Ishikawa (cell line): ENCODE results near the gene CNNM2.

Experiments used
- CEBPB ChIP-seq: IDR thresholded peaks from 2 replicates; pipeline ENCODE4 v1.6.1; 2012
- CREB1 ChIP-seq: IDR thresholded peaks from 2 replicates; pipeline ENCODE4 v1.6.1; 2012; ENCODE audit warnings: low read depth
- EGR1 ChIP-seq: IDR thresholded peaks from 2 replicates; pipeline ENCODE4 v1.6.1; 2012
- EP300 ChIP-seq: IDR thresholded peaks from 2 replicates; pipeline ENCODE4 v1.6.1; 2012; ENCODE audit warnings: borderline replicate concordance
- FOXM1 ChIP-seq: IDR thresholded peaks from 2 replicates; pipeline ENCODE4 v1.6.1; 2012; ENCODE audit warnings: low read depth, borderline replicate concordance
- NFIC ChIP-seq: IDR thresholded peaks from 2 replicates; pipeline ENCODE4 v1.6.1; 2012
- RAD21 ChIP-seq: IDR thresholded peaks from 2 replicates; pipeline ENCODE4 v1.6.1; 2012; ENCODE audit warnings: low read depth
- TAF1 ChIP-seq: IDR thresholded peaks from 2 replicates; pipeline ENCODE4 v1.6.1; 2012; ENCODE audit warnings: low read depth, mild to moderate bottlenecking
- TCF12 ChIP-seq: IDR thresholded peaks from 2 replicates; pipeline ENCODE4 v1.6.1; 2012; ENCODE audit warnings: low read depth
- TEAD4 ChIP-seq: IDR thresholded peaks from 2 replicates; pipeline ENCODE4 v1.6.1; 2012
- YY1 ChIP-seq: IDR thresholded peaks from 2 replicates; pipeline ENCODE4 v1.6.1; 2012; ENCODE audit warnings: low read depth
- ZBTB7A ChIP-seq: IDR thresholded peaks from 2 replicates; pipeline ENCODE4 v1.6.1; 2012; ENCODE audit warnings: low read depth
- TF ChIP-seq, protein P1 (sequence below): IDR thresholded peaks from 2 replicates; pipeline ENCODE4 v1.6.1; 2012
- TF ChIP-seq, protein P2 (sequence below): IDR thresholded peaks from 2 replicates; pipeline ENCODE4 v1.6.1; 2012
- TF ChIP-seq, protein P3 (sequence below): IDR thresholded peaks from 2 replicates; pipeline ENCODE4 v1.6.1; 2012; ENCODE audit warnings: low read depth, mild to moderate bottlenecking

Gene CNNM2

DNA sequence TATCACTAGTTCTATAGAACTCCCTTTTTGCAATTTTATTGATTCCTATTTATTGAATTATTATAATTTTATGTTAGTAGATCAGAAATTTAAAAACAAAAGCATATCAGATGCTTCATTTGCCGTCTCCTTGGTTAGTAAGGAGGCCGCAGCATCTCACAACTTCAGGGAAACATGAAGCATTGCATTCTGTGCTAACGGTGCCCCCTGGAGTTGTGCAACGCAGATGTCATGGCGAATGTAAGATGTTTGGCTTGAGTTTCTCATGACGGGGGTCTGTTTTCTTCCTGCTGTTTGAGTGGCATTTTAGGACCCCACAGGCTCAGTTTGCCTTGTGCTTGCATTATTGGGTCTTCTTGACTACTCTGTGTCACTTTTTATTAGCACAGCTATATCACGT lies 124.8 kb downstream of the CNNM2 start:
- TF ChIP-seq, protein P1, sequence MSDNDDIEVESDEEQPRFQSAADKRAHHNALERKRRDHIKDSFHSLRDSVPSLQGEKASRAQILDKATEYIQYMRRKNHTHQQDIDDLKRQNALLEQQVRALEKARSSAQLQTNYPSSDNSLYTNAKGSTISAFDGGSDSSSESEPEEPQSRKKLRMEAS, result no peak
- TF ChIP-seq TAF1 (no peak), FOXM1 (no peak), CREB1 (no peak), NFIC (no peak), EGR1 (no peak), TCF12 (no peak), RAD21 (no peak), EP300 (no peak), CEBPB (no peak), TEAD4 (no peak), YY1 (no peak), ZBTB7A (no peak)
- TF ChIP-seq, protein P2, sequence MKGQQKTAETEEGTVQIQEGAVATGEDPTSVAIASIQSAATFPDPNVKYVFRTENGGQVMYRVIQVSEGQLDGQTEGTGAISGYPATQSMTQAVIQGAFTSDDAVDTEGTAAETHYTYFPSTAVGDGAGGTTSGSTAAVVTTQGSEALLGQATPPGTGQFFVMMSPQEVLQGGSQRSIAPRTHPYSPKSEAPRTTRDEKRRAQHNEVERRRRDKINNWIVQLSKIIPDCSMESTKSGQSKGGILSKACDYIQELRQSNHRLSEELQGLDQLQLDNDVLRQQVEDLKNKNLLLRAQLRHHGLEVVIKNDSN, result no peak
- TF ChIP-seq, protein P3, sequence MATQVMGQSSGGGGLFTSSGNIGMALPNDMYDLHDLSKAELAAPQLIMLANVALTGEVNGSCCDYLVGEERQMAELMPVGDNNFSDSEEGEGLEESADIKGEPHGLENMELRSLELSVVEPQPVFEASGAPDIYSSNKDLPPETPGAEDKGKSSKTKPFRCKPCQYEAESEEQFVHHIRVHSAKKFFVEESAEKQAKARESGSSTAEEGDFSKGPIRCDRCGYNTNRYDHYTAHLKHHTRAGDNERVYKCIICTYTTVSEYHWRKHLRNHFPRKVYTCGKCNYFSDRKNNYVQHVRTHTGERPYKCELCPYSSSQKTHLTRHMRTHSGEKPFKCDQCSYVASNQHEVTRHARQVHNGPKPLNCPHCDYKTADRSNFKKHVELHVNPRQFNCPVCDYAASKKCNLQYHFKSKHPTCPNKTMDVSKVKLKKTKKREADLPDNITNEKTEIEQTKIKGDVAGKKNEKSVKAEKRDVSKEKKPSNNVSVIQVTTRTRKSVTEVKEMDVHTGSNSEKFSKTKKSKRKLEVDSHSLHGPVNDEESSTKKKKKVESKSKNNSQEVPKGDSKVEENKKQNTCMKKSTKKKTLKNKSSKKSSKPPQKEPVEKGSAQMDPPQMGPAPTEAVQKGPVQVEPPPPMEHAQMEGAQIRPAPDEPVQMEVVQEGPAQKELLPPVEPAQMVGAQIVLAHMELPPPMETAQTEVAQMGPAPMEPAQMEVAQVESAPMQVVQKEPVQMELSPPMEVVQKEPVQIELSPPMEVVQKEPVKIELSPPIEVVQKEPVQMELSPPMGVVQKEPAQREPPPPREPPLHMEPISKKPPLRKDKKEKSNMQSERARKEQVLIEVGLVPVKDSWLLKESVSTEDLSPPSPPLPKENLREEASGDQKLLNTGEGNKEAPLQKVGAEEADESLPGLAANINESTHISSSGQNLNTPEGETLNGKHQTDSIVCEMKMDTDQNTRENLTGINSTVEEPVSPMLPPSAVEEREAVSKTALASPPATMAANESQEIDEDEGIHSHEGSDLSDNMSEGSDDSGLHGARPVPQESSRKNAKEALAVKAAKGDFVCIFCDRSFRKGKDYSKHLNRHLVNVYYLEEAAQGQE, result no peak

DNA sequence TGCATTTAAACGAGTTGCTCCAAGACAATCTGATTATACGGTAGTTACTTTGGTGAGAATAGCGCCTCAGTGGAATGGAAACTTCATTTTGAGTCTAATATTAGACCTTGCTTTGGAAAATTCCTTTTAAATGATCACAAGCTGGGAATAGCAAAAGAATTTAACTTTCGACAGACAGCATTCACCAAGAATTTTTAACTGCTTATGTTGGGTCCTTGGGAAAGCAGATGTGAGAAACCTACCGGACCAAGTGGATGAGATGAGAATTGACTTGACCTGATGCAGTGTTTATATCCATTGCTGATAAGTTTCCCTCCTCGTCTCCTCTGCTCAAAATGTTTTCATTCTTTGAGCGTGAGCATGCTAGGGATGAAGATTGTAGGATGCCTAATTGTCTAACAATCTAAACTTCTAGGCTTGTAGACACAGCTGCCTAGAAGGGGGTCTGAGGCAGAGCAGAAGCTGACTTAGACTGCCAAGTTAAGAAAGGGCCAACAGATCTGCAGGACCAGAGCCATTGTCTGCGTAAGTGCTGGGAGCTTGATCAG lies 126.9 kb downstream of the CNNM2 start:
- no peak for TF ChIP-seq TCF12
- TF ChIP-seq, protein P3, result no peak
- TF ChIP-seq, protein P1, result no peak
- no peak for TF ChIP-seq TAF1
- TF ChIP-seq EGR1, result no peak
- no peak for TF ChIP-seq NFIC
- TF ChIP-seq YY1, result no peak
- TF ChIP-seq, protein P2, result no peak
- TF ChIP-seq CEBPB, result no peak
- TF ChIP-seq TEAD4, result no peak
- TF ChIP-seq ZBTB7A, result no peak
- no peak for TF ChIP-seq FOXM1
- no peak for TF ChIP-seq RAD21
- TF ChIP-seq EP300, result no peak
- TF ChIP-seq CREB1, result no peak

DNA sequence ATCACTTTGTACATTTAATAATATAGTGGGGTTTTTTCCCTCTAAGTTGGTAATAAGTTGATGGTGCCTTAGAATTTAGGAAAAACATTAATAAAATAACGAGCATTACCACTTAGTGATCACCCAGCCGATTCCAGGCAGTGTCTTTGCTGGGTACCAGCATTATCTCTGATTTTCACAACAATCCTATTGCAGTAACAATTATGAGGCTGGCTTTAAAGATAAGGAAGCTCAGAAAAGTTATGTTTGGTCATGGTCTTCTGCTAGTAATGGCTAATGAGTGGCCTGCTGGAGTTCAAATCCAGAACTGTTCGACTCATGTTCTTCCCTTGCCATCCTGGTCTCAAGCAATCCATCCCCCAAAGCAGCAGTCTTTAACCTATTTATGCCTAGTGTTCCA lies 127.9 kb downstream of the CNNM2 start:
- TF ChIP-seq ZBTB7A (no peak), RAD21 (no peak), EGR1 (no peak), FOXM1 (no peak), TEAD4 (no peak), TAF1 (no peak), NFIC (no peak), CEBPB (no peak)
- TF ChIP-seq, protein P3, result no peak
- TF ChIP-seq, protein P1, result no peak

DNA sequence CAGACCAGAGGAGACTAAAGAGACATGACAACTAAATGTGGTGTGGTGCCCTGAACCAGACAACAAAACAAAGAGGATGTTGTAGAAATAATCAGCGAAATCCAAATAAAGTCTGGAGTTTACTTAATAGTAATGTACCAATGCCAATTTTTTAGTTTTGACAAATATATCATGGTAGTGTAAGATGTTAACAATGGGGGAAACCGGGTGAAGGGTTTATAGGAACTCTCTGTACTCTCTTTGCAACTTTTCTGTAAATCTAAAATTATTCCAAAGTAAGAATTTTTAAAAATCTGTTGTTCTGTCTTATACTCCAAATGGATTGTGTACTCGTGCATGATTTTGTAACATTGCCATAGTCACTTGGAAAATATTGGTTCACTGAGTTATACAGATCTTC lies 129.3 kb downstream of the CNNM2 start:
- TF ChIP-seq TAF1 (no peak), YY1 (no peak), TCF12 (no peak), CREB1 (no peak), EGR1 (no peak), CEBPB (no peak), ZBTB7A (no peak)
- TF ChIP-seq, protein P1, result no peak
- TF ChIP-seq, protein P2, result no peak
